ENCODE results near the gene ONECUT3.

DNA sequence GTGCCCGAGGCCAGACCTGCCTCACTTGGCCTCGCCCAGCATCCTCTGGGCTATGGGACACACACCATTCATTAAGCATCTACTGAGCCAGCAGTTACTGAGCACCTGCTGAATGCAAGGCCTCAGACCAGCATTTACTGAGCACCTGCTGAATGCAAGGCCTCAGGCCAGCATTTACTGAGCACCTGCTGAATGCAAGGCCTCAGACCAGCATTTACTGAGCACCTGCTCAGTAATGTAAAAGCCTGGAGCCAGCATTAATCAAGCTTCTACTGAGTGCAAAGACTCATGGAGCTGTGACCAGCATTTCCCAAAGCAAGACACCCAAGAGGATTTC lies 55.1 kb downstream of the ONECUT3 start:
- no peak for TF ChIP-seq POLR2A (IDR thresholded peaks at IDR 0.05)
- TF ChIP-seq, protein P1, sequence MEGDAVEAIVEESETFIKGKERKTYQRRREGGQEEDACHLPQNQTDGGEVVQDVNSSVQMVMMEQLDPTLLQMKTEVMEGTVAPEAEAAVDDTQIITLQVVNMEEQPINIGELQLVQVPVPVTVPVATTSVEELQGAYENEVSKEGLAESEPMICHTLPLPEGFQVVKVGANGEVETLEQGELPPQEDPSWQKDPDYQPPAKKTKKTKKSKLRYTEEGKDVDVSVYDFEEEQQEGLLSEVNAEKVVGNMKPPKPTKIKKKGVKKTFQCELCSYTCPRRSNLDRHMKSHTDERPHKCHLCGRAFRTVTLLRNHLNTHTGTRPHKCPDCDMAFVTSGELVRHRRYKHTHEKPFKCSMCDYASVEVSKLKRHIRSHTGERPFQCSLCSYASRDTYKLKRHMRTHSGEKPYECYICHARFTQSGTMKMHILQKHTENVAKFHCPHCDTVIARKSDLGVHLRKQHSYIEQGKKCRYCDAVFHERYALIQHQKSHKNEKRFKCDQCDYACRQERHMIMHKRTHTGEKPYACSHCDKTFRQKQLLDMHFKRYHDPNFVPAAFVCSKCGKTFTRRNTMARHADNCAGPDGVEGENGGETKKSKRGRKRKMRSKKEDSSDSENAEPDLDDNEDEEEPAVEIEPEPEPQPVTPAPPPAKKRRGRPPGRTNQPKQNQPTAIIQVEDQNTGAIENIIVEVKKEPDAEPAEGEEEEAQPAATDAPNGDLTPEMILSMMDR (IDR thresholded peaks at IDR 0.05) = no peak
